ENCODE measurements around the gene CDH23.

GRCh38 chr10:71798308-71798624 lies 401.5 kb downstream of the CDH23 start:
- TF ChIP-seq CTCF (conservative IDR thresholded peaks at IDR 0.05 in 1 of 2, IDR thresholded peaks at IDR 0.05 in 1 of 2; ENCODE audit: low read depth in 1 of 2, low read length in 2 of 2) (no peak), EZH2 (IDR thresholded peaks at IDR 0.05; ENCODE audit: low read length, missing control alignments) (no peak)

All from fibroblast of lung (primary cell).